HepG2 (cell line): ENCODE measurements around the gene CHRM2. TPM values are rescaled to one million over a fixed set of nuclear protein-coding genes. Genes with fewer than 3 reads are reported as not detected.

ENCODE experiments used
- AGO2 ChIP-seq: fragments of 200-400 bp; formaldehyde crosslinking; optimal IDR thresholded peaks from 2 replicates; pipeline ENCODE3; 2017; ENCODE audit warnings: mild to moderate bottlenecking, low read depth, low read length, moderate library complexity
- CSRNP1 ChIP-seq: sonication (generic); formaldehyde crosslinking; IDR thresholded peaks from 2 replicates; pipeline ENCODE4 v1.8.1; 2023; ENCODE audit warnings: mild to moderate bottlenecking, missing genetic modification reagents
- DZIP1 ChIP-seq: sonication (generic); formaldehyde crosslinking; IDR thresholded peaks from 2 replicates; pipeline ENCODE4 v1.5.0; 2020; ENCODE audit warnings: mild to moderate bottlenecking, missing genetic modification reagents
- E2F5 ChIP-seq: sonication (generic); formaldehyde crosslinking; conservative IDR thresholded peaks from 2 replicates; pipeline ENCODE4 v1.4.0; 2020; ENCODE audit warnings: missing genetic modification reagents
- KLF9 ChIP-seq: IDR thresholded peaks from 2 replicates; pipeline ENCODE4 v1.6.1; 2016; ENCODE audit warnings: low read depth
- MATR3 ChIP-seq: sonication (generic); formaldehyde crosslinking; IDR thresholded peaks from 2 replicates; pipeline ENCODE4 v1.4.0; 2020; ENCODE audit warnings: missing genetic modification reagents
- MYNN ChIP-seq: sonication (generic); formaldehyde crosslinking; IDR thresholded peaks from 2 replicates; pipeline ENCODE4 v1.4.0; 2020; ENCODE audit warnings: mild to moderate bottlenecking, low read depth, missing genetic modification reagents
- RCOR2 ChIP-seq: IDR thresholded peaks from 2 replicates; pipeline ENCODE4 v1.6.1; 2016; ENCODE audit warnings: missing biosample characterization, missing genetic modification reagents
- REST ChIP-seq, 2 experiments: IDR thresholded peaks; 2 replicates each; pipeline ENCODE4 v1.6.1; 2011 to 2012; ENCODE audit warnings: low read length in 2 of 2, borderline replicate concordance in 1 of 2, low read depth in 1 of 2, mild to moderate bottlenecking in 1 of 2, moderate library complexity in 1 of 2
- TEAD2 ChIP-seq: sonication (generic); formaldehyde crosslinking; IDR thresholded peaks from 2 replicates; pipeline ENCODE4 v1.9.0; 2021; ENCODE audit warnings: missing genetic modification reagents
- ZFAT ChIP-seq: sonication (generic); formaldehyde crosslinking; conservative IDR thresholded peaks from 2 replicates; pipeline ENCODE4 v1.8.1; 2023; ENCODE audit warnings: missing genetic modification reagents, inconsistent platforms
- polyA plus RNA-seq, 8 experiments: library from polyadenylated mRNA; depleted of rRNA in 3 of 8; stranded (reverse) in 7 of 8; unstranded in 1 of 8; fragments of >200 nt; fragmentation: Illumina TruSeq in 4 of 8; extraction: Trizol in 4 of 8; gene quantifications; 2 replicates each; pipeline versions ENCODE4 v1.2.1 to v1.2.3, GENCODE V29; 2011 to 2016; ENCODE audit warnings: low read depth in 4 of 8, missing spikeins in 1 of 8, mixed read lengths in 1 of 8; ENCODE audit not compliant: insufficient read depth in 1 of 8
- total RNA-seq, 5 experiments: library from RNA; depleted of rRNA; stranded (reverse); fragments of >200 nt; fragmentation: Illumina TruSeq; extraction: Trizol; gene quantifications; 2 replicates each; pipeline ENCODE4 v1.2.3, GENCODE V29; 2016; ENCODE audit warnings: low read depth in 1 of 5

CHRM2 gene
- total and polyA plus RNA-seq, 2 of the 13 experiments (the other 11 are each of a cell fraction or from before 2014, with no cell fraction given) = not detected

- TF ChIP-seq DZIP1 (CRISPR knock-in tag) (no peak), RCOR2 (CRISPR knock-in tag) (no peak), ZFAT (CRISPR knock-in tag) (no peak), MYNN (CRISPR knock-in tag) (no peak), AGO2 (no peak), MATR3 (CRISPR knock-in tag) (no peak), TEAD2 (CRISPR knock-in tag) (no peak), KLF9 (no peak), REST (IDR thresholded peaks at IDR 0.05; ENCODE audit: borderline replicate concordance in 1 of 2, low read depth in 1 of 2, low read length in 2 of 2) (no peak), CSRNP1 (no peak), E2F5 (no peak)
Observed at GRCh38 chr7:137032436-137032835, 164.0 kb downstream of the CHRM2 start (continued).
